Erythroblast (primary cell): Measurements from ENCODE around the gene TNPO1.

Source experiments
- GATA1 ChIP-seq: IDR thresholded peaks from 2 replicates; pipeline ENCODE4 v1.6.1; 2011; ENCODE audit warnings: low read depth, mild to moderate bottlenecking, control low read depth, low read length, moderate library complexity
- POLR2A ChIP-seq: IDR thresholded peaks from 2 replicates; pipeline ENCODE4 v1.6.1; 2011; ENCODE audit warnings: mild to moderate bottlenecking, low read length

- TF ChIP-seq POLR2A (no peak), GATA1 (no peak)
These were observed 62.4 kb downstream of the TNPO1 start for GRCh38 chr5:72878854-72879253.
